HG02759 (cell line): Measurements from ENCODE around the gene PRKN.
"Not testable (repeated sequence)": the region's sequence is repeated elsewhere in the genome, so short reads cannot be mapped to it uniquely, and the experiment has no call there.

ENCODE experiments used
- ATAC-seq: cut with Tn5 transposase; IDR thresholded peaks from one replicate; pipeline ENCODE4 v1.9.1; 2021; ENCODE audit warnings: mild to moderate bottlenecking, moderate library complexity; ENCODE audit not compliant: unreplicated experiment

PRKN gene

GRCh38 chr6:161834426-161834825 lies 893.1 kb downstream of the PRKN start:
- ATAC-seq = no peak

- no peak for ATAC-seq
These were observed 894.3 kb downstream of the PRKN start for GRCh38 chr6:161833099-161833860.

GRCh38 chr6:161832622-161833021 lies 894.9 kb downstream of the PRKN start:
- no peak for ATAC-seq

- no peak for ATAC-seq
These were observed 896.5 kb downstream of the PRKN start for GRCh38 chr6:161830866-161831616.

- no peak for ATAC-seq
These were observed 898.3 kb downstream of the PRKN start for GRCh38 chr6:161829291-161829729.

- ATAC-seq = no peak
These were observed 899.2 kb downstream of the PRKN start for GRCh38 chr6:161828355-161828754.

- ATAC-seq = no peak
These were observed 901.1 kb downstream of the PRKN start for GRCh38 chr6:161826512-161826911.

GRCh38 chr6:161822204-161822603 lies 905.4 kb downstream of the PRKN start:
- ATAC-seq = not testable (repeated sequence)

GRCh38 chr6:161817881-161818280 lies 909.7 kb downstream of the PRKN start:
- ATAC-seq = no peak

GRCh38 chr6:161815965-161816364 lies 911.6 kb downstream of the PRKN start:
- ATAC-seq = no peak

GRCh38 chr6:161813156-161813555 lies 914.4 kb downstream of the PRKN start:
- ATAC-seq = no peak

- ATAC-seq = no peak
These were observed 917.6 kb downstream of the PRKN start for GRCh38 chr6:161809971-161810370.

GRCh38 chr6:161804838-161805237 lies 922.7 kb downstream of the PRKN start:
- ATAC-seq = no peak

- ATAC-seq = no peak
These were observed 924.4 kb downstream of the PRKN start for GRCh38 chr6:161803131-161803530.

GRCh38 chr6:161802231-161802630 lies 925.3 kb downstream of the PRKN start:
- ATAC-seq = no peak

- no peak for ATAC-seq
These were observed 928.6 kb downstream of the PRKN start for GRCh38 chr6:161798844-161799394.

GRCh38 chr6:161796681-161797080 lies 930.9 kb downstream of the PRKN start:
- no peak for ATAC-seq

- no peak for ATAC-seq
These were observed 934.6 kb downstream of the PRKN start for GRCh38 chr6:161792851-161793493.

- ATAC-seq = no peak
These were observed 939.0 kb downstream of the PRKN start for GRCh38 chr6:161788531-161788930.

GRCh38 chr6:161772176-161772575 lies 955.4 kb downstream of the PRKN start:
- ATAC-seq = no peak

GRCh38 chr6:161761966-161762365 lies 965.6 kb downstream of the PRKN start:
- no peak for ATAC-seq
